ENCODE measurements around the gene SRP14. TPM values are rescaled to one million over a fixed set of nuclear protein-coding genes. Genes with fewer than 3 reads are reported as not detected.

The SRP14 gene
- total and polyA plus RNA-seq, 4 donors: 136 to 421 (median 272) TPM

GRCh38 chr15:40047415-40048210, 8.6 kb upstream of the SRP14 start:
- ATAC-seq (ENCODE audit: insufficient read depth, low FRiP score) (peak; percentile 36), DNase-seq (peak; percentile 72 to 89 (median 74))
- H3K9me3 ChIP-seq (ENCODE audit: control insufficient read depth in 4 of 4, insufficient read depth in 3 of 4, low read length in 3 of 4): no peaks in the 10 kb centered on the region
- H3K36me3 ChIP-seq (ENCODE audit: control insufficient read depth in 4 of 4, insufficient read depth in 4 of 4, low read length in 4 of 4): no peaks in the 10 kb centered on the region
- 5 to 14% methylated on average over 15 of the region's 15 CpGs for WGBS, 2 donors
- TF ChIP-seq CTCF (IDR thresholded peaks at IDR 0.05; ENCODE audit: control extremely low read depth, extremely low read depth): no peak
- peaks cover 0 to 34% (median 17%) of the 10 kb centered on the region in 5 donors for H3K4me1 ChIP-seq (ENCODE audit: control insufficient read depth in 5 of 5, insufficient read depth in 5 of 5, low read length in 5 of 5)
- H3K27me3 ChIP-seq (ENCODE audit: control insufficient read depth in 3 of 3, insufficient read depth in 3 of 3, low read length in 2 of 3): no peaks in the 10 kb centered on the region
- H3K4me3 ChIP-seq: no peak overlapping the region
- peak overlapping the region; percentile 55 to 87 for H3K27ac ChIP-seq (ENCODE audit: low read depth in 1 of 2, low read length in 1 of 2)
- H3K9ac ChIP-seq (ENCODE audit: insufficient read depth in 1 of 2, low read length in 2 of 2): no peak overlapping the region

GRCh38 chr15:40046721-40047414, 7.9 kb upstream of the SRP14 start:
- DNase-seq (no peak), ATAC-seq (ENCODE audit: insufficient read depth, low FRiP score) (no peak)
- Histone ChIP-seq H3K4me1 (ENCODE audit: control insufficient read depth in 5 of 5, insufficient read depth in 5 of 5, low read length in 5 of 5) (peaks cover 0 to 34% (median 17%) of the 10 kb centered on the region in 5 donors), H3K4me3 (no peak overlapping the region), H3K9me3 (ENCODE audit: control insufficient read depth in 4 of 4, insufficient read depth in 3 of 4, low read length in 3 of 4) (no peaks in the 10 kb centered on the region), H3K27me3 (ENCODE audit: control insufficient read depth in 3 of 3, insufficient read depth in 3 of 3, low read length in 2 of 3) (no peaks in the 10 kb centered on the region), H3K36me3 (ENCODE audit: control insufficient read depth in 4 of 4, insufficient read depth in 4 of 4, low read length in 4 of 4) (no peaks in the 10 kb centered on the region), H3K27ac (ENCODE audit: low read depth in 1 of 2, low read length in 1 of 2) (peak overlapping the region; percentile 3 to 87), H3K9ac (ENCODE audit: insufficient read depth in 1 of 2, low read length in 2 of 2) (no peak overlapping the region)
- no peak for TF ChIP-seq CTCF (IDR thresholded peaks at IDR 0.05; ENCODE audit: control extremely low read depth, extremely low read depth)
- 63 to 72% methylated on average over 5 of the region's 5 CpGs for WGBS, 2 donors

DNA sequence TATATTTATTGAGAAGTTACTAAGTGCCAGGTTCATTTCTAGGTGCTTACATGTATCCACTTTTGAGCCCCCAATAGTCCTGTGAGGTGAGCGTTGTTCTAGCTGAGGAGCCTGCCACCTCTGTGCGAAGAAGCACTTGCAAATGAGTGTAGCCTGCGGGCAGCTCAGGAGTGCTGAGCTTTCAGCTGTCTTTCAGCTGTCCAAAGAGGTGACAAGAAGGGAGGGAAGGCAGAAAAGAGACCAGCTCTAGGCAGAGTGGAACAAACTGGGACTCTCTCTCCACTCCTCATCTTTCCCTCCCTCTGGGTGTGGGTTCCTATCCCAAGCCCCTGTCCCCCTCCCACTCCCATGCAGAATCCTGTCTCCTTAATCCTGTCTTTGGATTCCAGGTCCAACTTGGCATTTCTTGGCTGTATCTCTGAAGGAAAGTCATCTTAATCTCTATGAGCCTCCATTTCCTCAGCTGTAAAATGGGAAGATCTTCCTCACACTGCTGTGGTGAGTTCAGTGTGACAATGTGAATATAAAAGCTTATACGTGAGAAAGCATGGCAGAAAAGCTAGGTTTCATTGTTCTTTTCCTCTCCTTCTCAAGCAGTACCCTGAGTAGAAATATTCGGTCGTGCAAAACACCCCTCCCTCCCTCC, 6.7 kb upstream of the SRP14 start:
- WGBS, 2 donors: 83 to 84% methylated on average over 6 of the region's 6 CpGs
- ATAC-seq (ENCODE audit: insufficient read depth, low FRiP score) (no peak), DNase-seq (no peak)
- Histone ChIP-seq H3K9me3 (ENCODE audit: control insufficient read depth in 4 of 4, insufficient read depth in 3 of 4, low read length in 3 of 4) (no peaks in the 10 kb centered on the region), H3K27ac (ENCODE audit: low read depth in 1 of 2, low read length in 1 of 2) (peak overlapping the region in 1 of 2 donors; percentile 24), H3K27me3 (ENCODE audit: control insufficient read depth in 3 of 3, insufficient read depth in 3 of 3, low read length in 2 of 3) (no peaks in the 10 kb centered on the region), H3K9ac (ENCODE audit: insufficient read depth in 1 of 2, low read length in 2 of 2) (no peak overlapping the region), H3K36me3 (ENCODE audit: control insufficient read depth in 4 of 4, insufficient read depth in 4 of 4, low read length in 4 of 4) (no peaks in the 10 kb centered on the region), H3K4me3 (no peak overlapping the region), H3K4me1 (ENCODE audit: control insufficient read depth in 5 of 5, insufficient read depth in 5 of 5, low read length in 5 of 5) (peaks cover 0 to 28% (median 13%) of the 10 kb centered on the region in 5 donors)
- TF ChIP-seq CTCF (IDR thresholded peaks at IDR 0.05; ENCODE audit: control extremely low read depth, extremely low read depth): no peak

Measured in lung (tissue), 12 donors.